T-cell (primary cell): Measurements from ENCODE around the gene LMBRD1. TPM values are rescaled to one million over a fixed set of nuclear protein-coding genes. Genes with fewer than 3 reads are reported as not detected.

Experiments
- ATAC-seq, 4 experiments: fragments of 200-7000 bp in 3 of 4; fragments of 150-1000 bp in 1 of 4; cut with Tn5 transposase; replicated peaks in 1 of 4; 1 replicate in 3 of 4; 2 replicates in 1 of 4; pipeline ENCODE4 v1.10.0; 2021; ENCODE audit warnings: moderate library complexity in 3 of 4, mild to moderate bottlenecking in 2 of 4, moderate number of reproducible peaks in 1 of 4
- CTCF ChIA-PET, 2 donors: fragments of 300-600 bp; sonication (Branson Sonifier 250); formaldehyde crosslinking; loops; one replicate each; lab custom pipeline; 2022; ENCODE audit warnings: antibody characterized with exemption in 2 of 2; lab: Charles Lee
- POLR2A ChIA-PET, 2 donors: fragments of 300-600 bp; sonication (Branson Sonifier 250); formaldehyde crosslinking; loops; one replicate each; lab custom pipeline; 2022; ENCODE audit warnings: antibody characterized with exemption in 2 of 2; lab: Charles Lee
- DNase-seq, 35 experiments: peaks; one replicate each; pipeline versions ENCODE4 v3.0.0 to v3.0.0-alpha.2; 2013 to 2023
- H3K27ac ChIP-seq: one replicate; pipeline ENCODE4 v1.5.1; 2013; ENCODE audit warnings: low read length
- H3K27me3 ChIP-seq, 2 experiments: replicated peaks in 1 of 2; 1 replicate in 1 of 2; 2 replicates in 1 of 2; pipeline versions ENCODE4 v1.6.1 to v1.7.0; 2013; ENCODE audit warnings: low read length in 1 of 2, mixed read lengths in 1 of 2; ENCODE audit not compliant: control insufficient read depth in 2 of 2, insufficient read depth in 2 of 2; ENCODE audit errors: extremely low read depth in 1 of 2
- H3K36me3 ChIP-seq, 2 donors: 1 replicate in 1 of 2; 2 replicates in 1 of 2; pipeline versions ENCODE4 v1.6.1 to v1.7.0; 2013; ENCODE audit warnings: low read length in 1 of 2; ENCODE audit not compliant: control insufficient read depth in 2 of 2, insufficient read depth in 1 of 2; ENCODE audit errors: extremely low read depth in 1 of 2
- H3K4me1 ChIP-seq, 2 experiments: 1 replicate in 1 of 2; 2 replicates in 1 of 2; pipeline versions ENCODE4 v1.6.1 to v1.7.0; 2013; ENCODE audit warnings: low read length in 2 of 2, mixed read lengths in 1 of 2; ENCODE audit not compliant: insufficient read depth in 2 of 2, control insufficient read depth in 1 of 2; ENCODE audit errors: extremely low read depth in 1 of 2
- H3K4me3 ChIP-seq, 2 donors: 1 replicate in 1 of 2; 2 replicates in 1 of 2; pipeline versions ENCODE4 v1.5.1 to v1.7.0; 2013; ENCODE audit warnings: mild to moderate bottlenecking in 2 of 2, low read length in 1 of 2, moderate library complexity in 1 of 2; ENCODE audit not compliant: control insufficient read depth in 1 of 2; ENCODE audit errors: extremely low read depth in 1 of 2
- H3K9me3 ChIP-seq: 2 replicates; pipeline ENCODE4 v1.7.0; 2013
- H3K27ac Mint-ChIP-seq, 2 donors: one replicate each; pipeline ENCODE4 v1.8.0; 2020 to 2021; ENCODE audit warnings: mild to moderate bottlenecking in 2 of 2, mixed read lengths in 2 of 2
- H3K27me3 Mint-ChIP-seq, 2 donors: one replicate each; pipeline ENCODE4 v1.8.0; 2021 to 2022; ENCODE audit warnings: mixed read lengths in 2 of 2
- H3K36me3 Mint-ChIP-seq: one replicate; pipeline ENCODE4 v1.8.0; 2021; ENCODE audit warnings: mixed read lengths
- H3K4me1 Mint-ChIP-seq, 3 donors: one replicate each; pipeline ENCODE4 v1.8.0; 2020 to 2022; ENCODE audit warnings: mixed read lengths in 3 of 3, mild to moderate bottlenecking in 1 of 3
- H3K4me3 Mint-ChIP-seq, 3 donors: one replicate each; pipeline ENCODE4 v1.8.0; 2020 to 2022; ENCODE audit warnings: mild to moderate bottlenecking in 3 of 3, mixed read lengths in 3 of 3, moderate library complexity in 3 of 3
- H3K9me3 Mint-ChIP-seq, 3 donors: one replicate each; pipeline ENCODE4 v1.8.0; 2020 to 2022; ENCODE audit warnings: mixed read lengths in 3 of 3
- WGBS: methylation state at CpG from one replicate; pipeline ENCODE4 v1.1.5; 2013; ENCODE audit warnings: missing lambda C conversion rate; ENCODE audit not compliant: insufficient coverage; 5-methylcytosine and 5-hydroxymethylcytosine counted together
- total RNA-seq, 35 experiments: library from RNA in 6 of 35; stranded (reverse) in 6 of 35; fragments of 120-200 nt in 1 of 35; gene quantifications; one replicate each; pipeline versions ENCODE4 v1.2.1 to v1.2.4 and lab custom pipeline; 2013 to 2026

Gene LMBRD1
- total RNA-seq, 5 donors from 2014 or later (not counting 1 experiment from before 2014, with no cell fraction given): 37.1 to 41.5 (median 37.7) TPM

DNA sequence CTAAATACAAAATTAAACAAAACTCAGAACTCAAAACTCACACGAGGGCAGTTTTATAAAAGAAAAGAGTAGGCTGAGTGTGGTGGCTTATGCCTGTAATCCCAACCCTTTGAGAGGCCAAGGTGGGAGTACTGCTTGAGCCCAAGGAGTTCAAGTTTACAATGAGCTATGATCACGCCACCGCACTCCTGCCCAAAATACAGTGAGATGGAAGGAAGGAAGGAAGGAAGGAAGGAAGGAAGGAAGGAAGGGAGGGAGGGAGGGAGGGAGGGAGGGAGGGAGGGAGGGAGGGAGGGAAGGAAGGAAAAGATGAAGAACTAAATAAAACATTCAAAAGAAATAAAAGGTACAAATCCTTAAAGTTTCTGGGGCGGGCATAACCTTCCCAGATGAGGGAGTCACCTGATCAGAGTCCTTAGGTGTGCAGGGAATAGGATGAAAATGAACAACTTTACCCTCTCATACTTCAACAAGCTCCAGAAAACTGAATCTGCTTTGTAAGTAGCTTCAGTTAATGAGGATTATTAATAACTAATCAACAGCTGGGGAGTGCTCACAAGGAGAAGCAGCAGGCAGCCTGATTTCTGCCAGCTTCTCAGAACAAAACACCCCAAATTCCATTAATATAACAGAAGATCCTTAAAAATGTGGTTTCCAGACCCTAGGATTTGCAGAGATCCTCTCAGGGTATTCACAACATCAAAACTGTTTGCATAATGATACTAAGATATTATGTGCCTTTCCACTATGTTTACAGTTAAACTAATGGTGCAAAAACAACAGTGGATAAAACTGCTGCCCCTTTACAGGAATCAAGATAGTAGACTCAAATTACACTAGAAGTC lies 21.8 kb downstream of the LMBRD1 start:
- DNase-seq (no peak), ATAC-seq (no peak)
- Histone ChIP-seq H3K27ac (no peak overlapping the region), H3K27me3 (no peaks in the 10 kb centered on the region), H3K36me3 (peaks cover 8 to 15% of the 10 kb centered on the region in 2 donors), H3K4me1 (no peaks in the 10 kb centered on the region), H3K4me3 (no peak overlapping the region), H3K9me3 (no peaks in the 10 kb centered on the region)
- H3K9me3 Mint-ChIP-seq: peaks cover 0 to 6% (median 4%) of the 10 kb centered on the region in 3 donors
- no peak overlapping the region for H3K4me3 Mint-ChIP-seq
- CTCF ChIA-PET: no interaction called here
- H3K36me3 Mint-ChIP-seq: peaks cover 67% of the 10 kb centered on the region
- H3K27ac Mint-ChIP-seq: no peak overlapping the region
- no peaks in the 10 kb centered on the region for H3K27me3 Mint-ChIP-seq
- POLR2A ChIA-PET: no interaction called here
- no CpG with 5 or more reads among the region's 4 CpGs for WGBS
- H3K4me1 Mint-ChIP-seq: peaks cover 54 to 64% (median 60%) of the 10 kb centered on the region in 3 donors

DNA sequence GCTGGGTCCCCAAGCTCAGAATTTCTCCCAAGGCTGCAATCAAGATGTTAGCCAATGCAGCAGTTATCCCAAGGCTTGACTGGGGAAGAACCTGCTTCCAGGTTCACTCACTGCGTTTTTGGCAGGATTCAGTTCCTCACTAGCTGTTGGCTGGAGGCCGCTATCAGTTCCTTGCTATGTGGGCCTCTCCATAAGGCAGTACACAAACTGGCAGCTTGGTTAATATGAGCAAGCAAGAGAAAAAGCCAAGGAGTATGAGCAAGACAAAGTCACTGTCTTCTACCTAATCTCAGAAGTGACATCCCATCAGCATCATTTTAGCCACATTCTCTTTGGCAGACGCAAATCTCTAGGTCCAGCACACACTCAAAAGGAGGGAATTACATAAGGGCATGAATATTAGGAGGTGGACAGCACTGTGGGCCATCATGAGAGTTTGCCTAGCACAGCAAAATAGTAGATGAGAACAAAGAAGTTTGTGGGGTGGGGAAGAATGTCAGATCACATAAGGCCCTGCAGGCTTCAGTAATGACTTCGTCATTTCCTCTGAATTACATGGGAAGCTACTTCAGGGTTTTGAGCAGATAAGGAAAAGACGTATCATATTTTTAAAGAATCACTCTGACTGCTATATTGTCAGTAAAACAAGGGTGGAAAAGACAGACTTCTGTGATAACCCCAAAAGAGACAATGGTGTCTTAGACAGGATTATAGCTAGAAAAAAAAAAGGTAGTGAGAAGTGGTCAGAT lies 25.5 kb downstream of the LMBRD1 start:
- DNase-seq (no peak), ATAC-seq (no peak)
- POLR2A ChIA-PET: interaction anchor here in 1 of 2 donors (0.7 kb wide), 1 partner anchor 592 kb away, joined by 3 read pairs; no protein-coding TSS in a partner anchor
- no peaks in the 10 kb centered on the region for H3K27me3 ChIP-seq
- Mint-ChIP-seq H3K4me3 (no peak overlapping the region), H3K27me3 (no peaks in the 10 kb centered on the region), H3K9me3 (peaks cover 0 to 9% (median 5%) of the 10 kb centered on the region in 3 donors), H3K4me1 (peaks cover 60 to 71% (median 69%) of the 10 kb centered on the region in 3 donors), H3K27ac (no peak overlapping the region), H3K36me3 (peaks cover 66% of the 10 kb centered on the region)
- H3K27ac ChIP-seq: no peak overlapping the region
- H3K4me1 ChIP-seq: no peaks in the 10 kb centered on the region
- peaks cover 0 to 6% of the 10 kb centered on the region in 2 donors for H3K36me3 ChIP-seq
- CTCF ChIA-PET: interaction anchor here in 1 of 2 donors (0.6 kb wide), 1 partner anchor 44 kb away, joined by 3 read pairs; no protein-coding TSS in a partner anchor
- 94% methylated on average over 2 of the region's 5 CpGs for WGBS
- no peak overlapping the region for H3K4me3 ChIP-seq
- no peaks in the 10 kb centered on the region for H3K9me3 ChIP-seq

DNA sequence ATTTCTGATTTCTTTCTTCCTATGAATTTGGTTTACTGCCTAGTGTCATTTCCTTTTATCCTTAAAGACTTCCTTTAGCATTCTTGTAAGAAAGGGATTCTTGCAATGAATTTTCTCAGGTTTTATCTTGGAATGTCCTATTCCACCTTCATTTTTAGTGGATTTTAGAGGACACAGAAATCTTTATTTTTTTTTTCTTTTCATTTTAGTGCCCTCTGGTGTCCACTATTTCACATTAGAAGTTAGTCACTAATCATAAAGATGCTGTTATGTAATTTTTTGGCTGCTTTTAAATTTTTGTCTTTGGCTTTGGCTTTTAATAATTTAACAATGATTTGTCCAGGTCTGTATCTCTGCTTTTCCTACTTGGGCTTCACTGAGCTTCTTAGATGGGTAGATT lies 28.1 kb downstream of the LMBRD1 start:
- H3K27me3 Mint-ChIP-seq: no peaks in the 10 kb centered on the region
- H3K9me3 Mint-ChIP-seq: peaks cover 0 to 9% (median 5%) of the 10 kb centered on the region in 3 donors
- Histone ChIP-seq H3K4me3 (no peak overlapping the region), H3K27me3 (no peaks in the 10 kb centered on the region), H3K4me1 (no peaks in the 10 kb centered on the region), H3K36me3 (peaks cover 0 to 6% of the 10 kb centered on the region in 2 donors), H3K9me3 (no peaks in the 10 kb centered on the region), H3K27ac (no peak overlapping the region)
- POLR2A ChIA-PET: no interaction called here
- peaks cover 54 to 63% (median 59%) of the 10 kb centered on the region in 3 donors for H3K4me1 Mint-ChIP-seq
- ATAC-seq: no peak
- peaks cover 61% of the 10 kb centered on the region for H3K36me3 Mint-ChIP-seq
- no peak for DNase-seq
- H3K4me3 Mint-ChIP-seq: no peak overlapping the region
- CTCF ChIA-PET: no interaction called here
- peak overlapping the region in 1 of 2 donors; percentile 68 for H3K27ac Mint-ChIP-seq

DNA sequence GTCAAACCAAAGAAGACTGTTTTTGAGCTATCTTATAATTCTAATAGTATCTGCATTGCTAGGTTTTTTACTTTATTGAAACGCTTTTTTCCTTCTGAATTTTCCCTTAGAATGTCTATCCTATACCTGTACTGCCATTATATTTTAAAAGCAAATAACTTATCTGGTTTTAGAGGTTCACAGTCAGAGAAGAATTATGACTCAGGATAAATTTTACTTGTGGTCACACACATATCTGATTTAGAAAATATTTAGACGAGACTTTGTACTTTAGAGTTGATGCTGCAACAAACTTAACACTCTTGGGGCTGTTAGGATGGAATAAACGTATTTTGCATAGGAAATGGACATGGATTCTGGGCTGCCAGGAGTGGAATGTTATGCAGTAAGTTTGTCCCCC lies 33.0 kb downstream of the LMBRD1 start:
- ATAC-seq (no peak), DNase-seq (no peak)
- Histone ChIP-seq H3K27me3 (no peaks in the 10 kb centered on the region), H3K9me3 (no peaks in the 10 kb centered on the region), H3K4me1 (no peaks in the 10 kb centered on the region), H3K27ac (no peak overlapping the region), H3K36me3 (no peaks in the 10 kb centered on the region), H3K4me3 (no peak overlapping the region)
- peak overlapping the region in 1 of 2 donors; percentile 22 for H3K27ac Mint-ChIP-seq
- WGBS: 86% methylated on average over 2 of the region's 3 CpGs
- peaks cover 60 to 65% (median 62%) of the 10 kb centered on the region in 3 donors for H3K4me1 Mint-ChIP-seq
- POLR2A ChIA-PET: interaction anchor here in 1 of 2 donors (0.6 kb wide), 1 partner anchor 215 kb away, joined by 5 read pairs; no protein-coding TSS in a partner anchor
- peaks cover 0 to 2% (median 0%) of the 10 kb centered on the region in 3 donors for H3K9me3 Mint-ChIP-seq
- no peaks in the 10 kb centered on the region for H3K27me3 Mint-ChIP-seq
- peaks cover 48% of the 10 kb centered on the region for H3K36me3 Mint-ChIP-seq
- CTCF ChIA-PET: no interaction called here
- H3K4me3 Mint-ChIP-seq: no peak overlapping the region

DNA sequence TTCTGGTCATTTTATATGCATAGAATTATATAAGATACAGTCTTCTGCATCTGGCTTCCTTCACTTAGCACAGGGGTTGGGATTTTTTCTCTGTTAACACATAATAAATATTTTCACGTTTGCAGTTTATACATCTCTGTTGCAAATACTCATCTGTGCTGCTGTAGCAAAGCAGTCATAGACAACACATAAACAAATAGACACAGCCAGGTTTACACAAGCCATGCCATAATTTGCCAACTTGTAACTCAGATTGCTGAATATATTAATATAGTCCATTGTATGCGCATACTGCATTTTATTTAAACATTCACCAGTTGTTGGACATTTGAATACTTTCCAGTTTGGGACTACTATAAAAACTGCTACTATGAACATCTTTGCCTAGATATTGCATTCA lies 35.0 kb downstream of the LMBRD1 start:
- no peak overlapping the region for H3K4me3 ChIP-seq
- CTCF ChIA-PET: no interaction called here
- H3K36me3 ChIP-seq: no peaks in the 10 kb centered on the region
- no peak overlapping the region for H3K27ac ChIP-seq
- H3K4me3 Mint-ChIP-seq: no peak overlapping the region
- no peaks in the 10 kb centered on the region for H3K27me3 ChIP-seq
- peak overlapping the region in 1 of 2 donors; percentile 24 for H3K27ac Mint-ChIP-seq
- H3K4me1 Mint-ChIP-seq: peaks cover 65 to 74% (median 71%) of the 10 kb centered on the region in 3 donors
- no peak for DNase-seq
- peaks cover 0 to 3% (median 2%) of the 10 kb centered on the region in 3 donors for H3K9me3 Mint-ChIP-seq
- WGBS: no CpG with 5 or more reads among the region's 2 CpGs
- POLR2A ChIA-PET: no interaction called here
- no peaks in the 10 kb centered on the region for H3K9me3 ChIP-seq
- no peaks in the 10 kb centered on the region for H3K27me3 Mint-ChIP-seq
- no peaks in the 10 kb centered on the region for H3K4me1 ChIP-seq
- no peak for ATAC-seq
- peaks cover 51% of the 10 kb centered on the region for H3K36me3 Mint-ChIP-seq

DNA sequence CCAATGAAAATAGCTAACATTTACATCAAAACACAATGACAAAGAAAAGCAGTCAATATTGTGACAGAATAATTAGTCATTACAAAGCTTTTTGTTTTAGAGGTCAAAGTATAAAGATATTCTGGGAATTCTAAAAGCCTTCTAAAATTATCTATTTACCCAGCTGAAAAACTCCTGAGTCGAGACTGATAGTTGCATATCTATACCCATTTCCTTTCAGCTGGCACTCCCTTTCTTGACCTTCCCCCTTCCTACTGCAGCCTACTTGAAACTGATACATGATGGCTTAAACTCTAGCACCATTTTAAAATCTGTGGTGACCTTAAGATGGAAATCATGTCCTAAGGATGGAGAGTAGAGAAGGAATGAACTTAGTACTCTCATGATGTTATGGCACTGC lies 38.6 kb downstream of the LMBRD1 start:
- Mint-ChIP-seq H3K9me3 (peaks cover 3 to 22% (median 6%) of the 10 kb centered on the region in 3 donors), H3K4me3 (no peak overlapping the region), H3K36me3 (peaks cover 56% of the 10 kb centered on the region), H3K4me1 (peaks cover 56 to 71% (median 68%) of the 10 kb centered on the region in 3 donors), H3K27me3 (no peaks in the 10 kb centered on the region), H3K27ac (peak overlapping the region in 1 of 2 donors; percentile 35)
- H3K27ac ChIP-seq: no peak overlapping the region
- ATAC-seq: no peak
- peaks cover 0 to 3% of the 10 kb centered on the region in 2 donors for H3K36me3 ChIP-seq
- H3K4me3 ChIP-seq: no peak overlapping the region
- DNase-seq: no peak
- H3K4me1 ChIP-seq: no peaks in the 10 kb centered on the region
- POLR2A ChIA-PET: no interaction called here
- no CpG with 5 or more reads among the region's 1 CpG for WGBS
- H3K27me3 ChIP-seq: no peaks in the 10 kb centered on the region
- CTCF ChIA-PET: interaction anchor here in 1 of 2 donors (0.6 kb wide), 1 partner anchor 221 kb away, joined by 3 read pairs; no protein-coding TSS in a partner anchor
- H3K9me3 ChIP-seq: peaks cover 3% of the 10 kb centered on the region
